HepG2 (cell line): ENCODE results near the gene SDK2. TPM values are rescaled to one million over a fixed set of nuclear protein-coding genes. Genes with fewer than 3 reads are reported as not detected.

Source experiments
- ATAC-seq: fragments of 200-7000 bp; cut with Tn5 transposase; 3 replicates; pipeline ENCODE4 v1.9.1; 2020; ENCODE audit warnings: mild to moderate bottlenecking, moderate library complexity
- BruUV-seq: library from RNA; stranded (reverse); fragments of 400-500 nt; replicated peaks from 2 replicates; lab custom pipeline; 2021; lab: Mats Ljungman, UMichigan
- CTCF ChIA-PET: fragments of 300-600 bp; formaldehyde crosslinking; extraction: SDS; loops from one replicate; lab custom pipeline; 2021; ENCODE audit warnings: low total read pairs, inconsistent platforms, low intra/inter-chr PET ratio; lab: Yijun Ruan, JAX
- POLR2A ChIA-PET: fragments of 350-600 bp; sonication (Branson Sonifier 250); formaldehyde crosslinking; loops from one replicate; lab custom pipeline; 2020; ENCODE audit warnings: antibody characterized with exemption, inconsistent platforms; lab: Yijun Ruan, JAX
- DNase-seq: peaks from one replicate; pipeline ENCODE4 v3.0.0-alpha.2; 2015; ENCODE audit warnings: low spot score
- FAIRE-seq: peaks from 3 replicates; lab custom pipeline; 2011; peaks lifted over from hg19 to GRCh38; lab: Jason Lieb, UNC
- H2AFZ ChIP-seq: one replicate; pipeline ENCODE4 v1.6.1; 2011; ENCODE audit warnings: low read length, inconsistent platforms
- H3K27ac ChIP-seq: fragments of 300-600 bp; 3 replicates; pipeline ENCODE4 v1.8.0; 2011; ENCODE audit warnings: mixed run types, mild to moderate bottlenecking, mixed read lengths, low read length, inconsistent platforms; ENCODE audit not compliant: insufficient read depth; ENCODE audit errors: extremely low read length
- H3K27me3 ChIP-seq, 2 experiments: fragments of 200-600 bp in 1 of 2; 2 replicates in 1 of 2; 3 replicates in 1 of 2; pipeline versions ENCODE4 v1.6.0 to v1.8.0; 2011; ENCODE audit warnings: low read length in 2 of 2, mild to moderate bottlenecking in 2 of 2, moderate library complexity in 2 of 2, inconsistent platforms in 1 of 2; ENCODE audit not compliant: insufficient read depth in 2 of 2, control insufficient read depth in 1 of 2
- H3K36me3 ChIP-seq, 2 experiments: fragments of 200-600 bp in 1 of 2; replicated peaks in 1 of 2; 2 replicates in 1 of 2; 3 replicates in 1 of 2; pipeline versions ENCODE4 v1.5.1 to v1.8.0; 2011; ENCODE audit warnings: low read length in 2 of 2, inconsistent platforms in 1 of 2; ENCODE audit not compliant: insufficient read depth in 2 of 2, control insufficient read depth in 1 of 2
- H3K4me1 ChIP-seq: 2 replicates; pipeline ENCODE4 v1.5.1; 2012; ENCODE audit warnings: low read length, inconsistent platforms; ENCODE audit not compliant: insufficient read depth
- H3K4me2 ChIP-seq: 2 replicates; pipeline ENCODE4 v1.6.0; 2011; ENCODE audit warnings: low read depth, low read length, inconsistent platforms
- H3K4me3 ChIP-seq, 3 experiments: fragments of 200-600 bp in 1 of 3; sonication (generic), shearing (Covaris generic) in 1 of 3; replicated peaks in 1 of 3; 2 replicates each; pipeline ENCODE4 v1.5.1; 2011 to 2016; ENCODE audit warnings: low read length in 3 of 3, inconsistent platforms in 2 of 3, low read depth in 2 of 3, mild to moderate bottlenecking in 2 of 3, control low read depth in 1 of 3, mixed read lengths in 1 of 3; ENCODE audit not compliant: insufficient read depth in 1 of 3
- H3K79me2 ChIP-seq: one replicate; pipeline ENCODE4 v1.6.1; 2011; ENCODE audit warnings: low read length, inconsistent platforms; ENCODE audit not compliant: insufficient read depth
- H3K9ac ChIP-seq: 2 replicates; pipeline ENCODE4 v1.6.0; 2011; ENCODE audit warnings: mild to moderate bottlenecking, low read depth, low read length, inconsistent platforms; ENCODE audit not compliant: insufficient read depth
- H3K9me3 ChIP-seq: 2 replicates; pipeline ENCODE4 v1.5.1; 2012; ENCODE audit warnings: mild to moderate bottlenecking, low read length
- H4K20me1 ChIP-seq: 2 replicates; pipeline ENCODE4 v1.6.0; 2011; ENCODE audit warnings: inconsistent platforms, mild to moderate bottlenecking, low read length, moderate library complexity; ENCODE audit not compliant: insufficient read depth
- LBX2 ChIP-seq: sonication (generic); formaldehyde crosslinking; IDR thresholded peaks from 2 replicates; pipeline ENCODE4 v1.5.0; 2020; ENCODE audit warnings: missing genetic modification reagents, mild to moderate bottlenecking, borderline replicate concordance
- NFIB ChIP-seq: sonication (generic); formaldehyde crosslinking; IDR thresholded peaks from 2 replicates; pipeline ENCODE4 v1.9.0; 2021; ENCODE audit warnings: missing genetic modification reagents, mild to moderate bottlenecking, borderline replicate concordance
- PBX2 ChIP-seq: IDR thresholded peaks from 2 replicates; pipeline ENCODE4 v1.6.1; 2016; ENCODE audit warnings: control low read depth
- RFX5 ChIP-seq: IDR thresholded peaks from 2 replicates; pipeline ENCODE4 v1.6.1; 2011; ENCODE audit warnings: low read depth, low read length, improper control_type of control experiment
- RNF219 ChIP-seq: sonication (generic); formaldehyde crosslinking; IDR thresholded peaks from 2 replicates; pipeline ENCODE4 v1.5.0; 2020; ENCODE audit warnings: mild to moderate bottlenecking, missing genetic modification reagents
- WIZ ChIP-seq: sonication (generic); formaldehyde crosslinking; IDR thresholded peaks from 2 replicates; pipeline ENCODE4 v1.5.1; 2020; ENCODE audit warnings: mild to moderate bottlenecking, missing genetic modification reagents
- ZBTB34 ChIP-seq: sonication (generic); formaldehyde crosslinking; IDR thresholded peaks from 2 replicates; pipeline ENCODE4 v1.8.0; 2022; ENCODE audit warnings: mild to moderate bottlenecking, missing genetic modification reagents
- ZNF121 ChIP-seq: sonication (generic); formaldehyde crosslinking; IDR thresholded peaks from 2 replicates; pipeline ENCODE4 v1.5.0; 2020; ENCODE audit warnings: mild to moderate bottlenecking, missing genetic modification reagents
- ZNF180 ChIP-seq: sonication (generic); formaldehyde crosslinking; IDR thresholded peaks from 2 replicates; pipeline ENCODE4 v1.4.0; 2020; ENCODE audit warnings: low read depth, missing genetic modification reagents, borderline replicate concordance
- WGBS: methylation state at CpG from one replicate; pipeline ENCODE4 v1.1.6; 2017; ENCODE audit warnings: low lambda C conversion rate; 5-methylcytosine and 5-hydroxymethylcytosine counted together
- in situ Hi-C: cut with HindIII; loops from 2 replicates; pipeline ENCODE4 v1.10.0; 2017; ENCODE audit warnings: low pct_unique_long_range_greater_than_20kb; ENCODE audit not compliant: extremely low pct_ligation_motif_present
- intact Hi-C: fragments of 100-400 bp; cut with micrococcal nuclease; formaldehyde crosslinking; loops from one replicate; pipeline ENCODE4 v1.10.0; 2022; ENCODE audit not compliant: unreplicated experiment
- polyA plus RNA-seq, 8 experiments: library from polyadenylated mRNA; depleted of rRNA in 3 of 8; stranded (reverse) in 7 of 8; unstranded in 1 of 8; fragments of >200 nt; fragmentation: Illumina TruSeq in 4 of 8; extraction: Trizol in 4 of 8; gene quantifications; 2 replicates each; pipeline versions ENCODE4 v1.2.1 to v1.2.3, GENCODE V29; 2011 to 2016; ENCODE audit warnings: low read depth in 4 of 8, missing spikeins in 1 of 8, mixed read lengths in 1 of 8; ENCODE audit not compliant: insufficient read depth in 1 of 8
- total RNA-seq, 5 experiments: library from RNA; depleted of rRNA; stranded (reverse); fragments of >200 nt; fragmentation: Illumina TruSeq; extraction: Trizol; gene quantifications; 2 replicates each; pipeline ENCODE4 v1.2.3, GENCODE V29; 2016; ENCODE audit warnings: low read depth in 1 of 5

Gene SDK2
- total and polyA plus RNA-seq, 2 of the 13 experiments (the other 11 are each of a cell fraction or from before 2014, with no cell fraction given), result not detected

GRCh38 chr17:73628642-73629552 lies 15.3 kb downstream of the SDK2 start:
- no peaks in the 10 kb centered on the region for H3K36me3 ChIP-seq
- DNase-seq (no peak), FAIRE-seq (no peak), ATAC-seq (no peak)
- H3K9ac ChIP-seq, result no peak overlapping the region
- H3K79me2 ChIP-seq, result no peaks in the 10 kb centered on the region
- in situ Hi-C loops, result no loop called here
- POLR2A ChIA-PET, result no interaction called here
- no peaks in the 10 kb centered on the region for H4K20me1 ChIP-seq
- BruUV-seq, result no TSS peak
- no peak overlapping the region for H3K27ac ChIP-seq
- intact Hi-C loops, result no loop called here
- CTCF ChIA-PET, result no interaction called here
- H3K4me2 ChIP-seq, result no peak overlapping the region
- H2AFZ ChIP-seq, result no peak overlapping the region
- H3K9me3 ChIP-seq, result no peaks in the 10 kb centered on the region
- peaks cover 8 to 63% of the 10 kb centered on the region in 2 experiments for H3K27me3 ChIP-seq
- no peaks in the 10 kb centered on the region for H3K4me1 ChIP-seq
- no peak for TF ChIP-seq PBX2 (CRISPR knock-in tag)
- TF ChIP-seq RFX5, result no peak
- TF ChIP-seq ZBTB34 (CRISPR knock-in tag), result no peak
- no peak for TF ChIP-seq ZNF121 (CRISPR knock-in tag)
- no peak for TF ChIP-seq WIZ (CRISPR knock-in tag)
- no peak for TF ChIP-seq ZNF180 (CRISPR knock-in tag)
- no peak for TF ChIP-seq LBX2 (CRISPR knock-in tag)
- TF ChIP-seq NFIB (CRISPR knock-in tag), result no peak
- no peak for TF ChIP-seq RNF219 (CRISPR knock-in tag)
- WGBS, result 6% methylated on average over 10 of the region's 13 CpGs
- H3K4me3 ChIP-seq, result no peak overlapping the region
